ENCODE data around the gene RPS29. TPM values are rescaled to one million over a fixed set of nuclear protein-coding genes. Genes with fewer than 3 reads are reported as not detected.

Gene RPS29
- total RNA-seq, 1 donor from 2014 or later = 3,318 TPM

- no peak for DNase-seq
Measured at GRCh38 chr14:49549881-49550280, 36.3 kb downstream of the RPS29 start.

GRCh38 chr14:49549446-49549845 is 36.7 kb downstream of the RPS29 start:
- DNase-seq = no peak

GRCh38 chr14:49546766-49547165 is 39.4 kb downstream of the RPS29 start:
- no peak for DNase-seq

- no peak for DNase-seq
Measured at GRCh38 chr14:49545716-49546115, 40.5 kb downstream of the RPS29 start.

GRCh38 chr14:49545071-49545470 is 41.1 kb downstream of the RPS29 start:
- no peak for DNase-seq

GRCh38 chr14:49541049-49541448 is 45.1 kb downstream of the RPS29 start:
- no peak for DNase-seq

GRCh38 chr14:49538852-49539251 is 47.3 kb downstream of the RPS29 start:
- no peak for DNase-seq

Other genes with a start within 250 kb of the RPS29 start
- gene LRR1, start 12.6 kb upstream of the RPS29 start, total RNA-seq = 15.7 and 26.0 TPM in 2 replicates
- gene RPL36AL, start 34.2 kb upstream of the RPS29 start, total RNA-seq = 210 and 341 TPM in 2 replicates
- 98.6 and 104 TPM in 2 replicates for gene MGAT2, start 34.4 kb upstream of the RPS29 start, total RNA-seq
- 9.8 and 12.3 TPM in 2 replicates for gene DNAAF2, start 48.9 kb upstream of the RPS29 start, total RNA-seq
- 8.7 and 13.9 TPM in 2 replicates for gene POLE2, start 101.8 kb upstream of the RPS29 start, total RNA-seq
- gene KLHDC1, start 106.7 kb upstream of the RPS29 start, total RNA-seq = 1.6 and 6.6 TPM in 2 replicates
- gene KLHDC2, start 181.8 kb upstream of the RPS29 start, total RNA-seq = 49.0 and 53.6 TPM in 2 replicates

All from dermis blood vessel endothelial cell (primary cell).